MM.1S (cell line): ENCODE results near the gene YEATS2.
"Not testable (repeated sequence)": the region's sequence is repeated elsewhere in the genome, so short reads cannot be mapped to it uniquely, and the experiment has no call there.

Experiments used
- DNase-seq: peaks from one replicate; pipeline ENCODE4 v3.0.0-alpha.2; 2015
- H2AFZ ChIP-seq: fragments of 300-600 bp; sonication (generic); 2 replicates; pipeline ENCODE4 v1.6.0; 2016; ENCODE audit warnings: antibody characterized with exemption, low read length
- H3F3A ChIP-seq: fragments of 300-600 bp; sonication (generic); 2 replicates; pipeline ENCODE4 v1.6.1; 2016; ENCODE audit warnings: mild to moderate bottlenecking, antibody characterized with exemption, low read length, moderate library complexity, mixed read lengths; ENCODE audit not compliant: insufficient read depth
- H3K27ac ChIP-seq: fragments of 300-600 bp; sonication (generic); 2 replicates; pipeline ENCODE4 v1.5.1; 2016; ENCODE audit warnings: mild to moderate bottlenecking, low read length
- H3K27me3 ChIP-seq: fragments of 300-600 bp; sonication (generic); replicated peaks from 2 replicates; pipeline ENCODE4 v1.6.0; 2016; ENCODE audit warnings: low read length; ENCODE audit not compliant: insufficient read depth
- H3K36me3 ChIP-seq: fragments of 300-600 bp; sonication (generic); replicated peaks from 2 replicates; pipeline ENCODE4 v1.6.1; 2016; ENCODE audit warnings: mild to moderate bottlenecking, low read length, mixed read lengths; ENCODE audit not compliant: insufficient read depth
- H3K4me1 ChIP-seq: fragments of 300-600 bp; sonication (generic); 2 replicates; pipeline ENCODE4 v1.6.1; 2016; ENCODE audit warnings: low read length, mixed read lengths
- H3K4me2 ChIP-seq: fragments of 300-600 bp; sonication (generic); 2 replicates; pipeline ENCODE4 v1.6.0; 2016; ENCODE audit warnings: low read depth, low read length
- H3K4me3 ChIP-seq: fragments of 300-600 bp; sonication (generic); 2 replicates; pipeline ENCODE4 v1.5.1; 2016; ENCODE audit warnings: low read length, mixed read lengths
- H3K79me2 ChIP-seq: fragments of 300-600 bp; sonication (generic); 2 replicates; pipeline ENCODE4 v1.6.1; 2016; ENCODE audit warnings: mixed run types, low read length, mixed read lengths
- H3K9ac ChIP-seq: fragments of 300-600 bp; sonication (generic); 2 replicates; pipeline ENCODE4 v1.6.1; 2016; ENCODE audit warnings: low read length, mixed read lengths
- H3K9me2 ChIP-seq: fragments of 300-600 bp; sonication (generic); replicated peaks from 2 replicates; pipeline ENCODE4 v1.6.1; 2016; ENCODE audit warnings: mild to moderate bottlenecking, low read length, mixed read lengths; ENCODE audit not compliant: insufficient read depth
- H3K9me3 ChIP-seq: fragments of 300-600 bp; sonication (generic); replicated peaks from 2 replicates; pipeline ENCODE4 v1.6.1; 2016; ENCODE audit warnings: mild to moderate bottlenecking, low read length, mixed read lengths; ENCODE audit not compliant: insufficient read depth
- H4K20me1 ChIP-seq: fragments of 300-600 bp; sonication (generic); 2 replicates; pipeline ENCODE4 v1.6.1; 2016; ENCODE audit warnings: mild to moderate bottlenecking, low read length, moderate library complexity, mixed read lengths; ENCODE audit not compliant: insufficient read depth
- CTCF ChIP-seq: fragments of 300-600 bp; sonication (generic); IDR thresholded peaks from 2 replicates; pipeline ENCODE4 v1.5.1; 2016; ENCODE audit warnings: antibody characterized with exemption, low read length, mixed read lengths
- EZH2 ChIP-seq: fragments of 300-600 bp; sonication (generic); optimal IDR thresholded peaks from 2 replicates; pipeline ENCODE3; 2017; ENCODE audit warnings: low read depth, mild to moderate bottlenecking, antibody characterized with exemption, low read length, mixed read lengths
- EZH2phosphoT487 ChIP-seq: fragments of 300-600 bp; sonication (generic); IDR thresholded peaks from 2 replicates; pipeline ENCODE4 v1.6.1; 2018; ENCODE audit warnings: antibody characterized with exemption, low read length

The YEATS2 gene

GRCh38 chr3:183737116-183737515 is 39.5 kb downstream of the YEATS2 start:
- Histone ChIP-seq H4K20me1 (no peaks in the 10 kb centered on the region), H3K4me1 (no peaks in the 10 kb centered on the region), H3K27ac (no peak overlapping the region), H3K9me2 (no peaks in the 10 kb centered on the region), H3F3A (no peaks in the 10 kb centered on the region), H3K9ac (no peak overlapping the region), H3K4me2 (no peak overlapping the region), H3K79me2 (peaks cover 11% of the 10 kb centered on the region), H2AFZ (no peak overlapping the region), H3K4me3 (no peak overlapping the region), H3K36me3 (peaks cover 18% of the 10 kb centered on the region; the same call in 1 of the 2 replicates), H3K9me3 (no peaks in the 10 kb centered on the region), H3K27me3 (no peaks in the 10 kb centered on the region)
- no peak for DNase-seq
- TF ChIP-seq EZH2phosphoT487, result no peak

GRCh38 chr3:183740154-183740553 is 42.6 kb downstream of the YEATS2 start:
- peaks cover 10% of the 10 kb centered on the region for H3K36me3 ChIP-seq
- not testable (repeated sequence) for H3K27me3 ChIP-seq, H3K9ac ChIP-seq, H3K9me3 ChIP-seq, H3K27ac ChIP-seq, H3K4me2 ChIP-seq, H3K4me3 ChIP-seq, H3K9me2 ChIP-seq, DNase-seq, H3K4me1 ChIP-seq, H4K20me1 ChIP-seq, H3F3A ChIP-seq, H3K79me2 ChIP-seq, H2AFZ ChIP-seq

- TF ChIP-seq EZH2phosphoT487, result no peak
- TF ChIP-seq EZH2, result no peak
- TF ChIP-seq CTCF, result no peak
- Histone ChIP-seq H2AFZ (no peak overlapping the region), H4K20me1 (no peaks in the 10 kb centered on the region), H3K79me2 (0 out of 2 replicates have a peak, but pooled peaks cover 3% of the 10 kb centered on the region), H3F3A (no peaks in the 10 kb centered on the region), H3K9ac (no peak overlapping the region), H3K4me3 (no peak overlapping the region), H3K9me2 (no peaks in the 10 kb centered on the region), H3K4me1 (no peaks in the 10 kb centered on the region), H3K36me3 (peaks cover 4% of the 10 kb centered on the region; the same call in 1 of the 2 replicates), H3K4me2 (no peak overlapping the region), H3K9me3 (no peaks in the 10 kb centered on the region), H3K27me3 (no peaks in the 10 kb centered on the region), H3K27ac (no peak overlapping the region)
- DNase-seq, result no peak
Observed at GRCh38 chr3:183743231-183743630, 45.6 kb downstream of the YEATS2 start.

- no peaks in the 10 kb centered on the region for H3K9me2 ChIP-seq
- H3F3A ChIP-seq, result no peaks in the 10 kb centered on the region
- DNase-seq, result no peak
- no peaks in the 10 kb centered on the region for H3K4me1 ChIP-seq
- no peaks in the 10 kb centered on the region for H3K27me3 ChIP-seq
- no peak overlapping the region for H3K9ac ChIP-seq
- H3K9me3 ChIP-seq, result no peaks in the 10 kb centered on the region
- H4K20me1 ChIP-seq, result no peaks in the 10 kb centered on the region
- no peak overlapping the region for H3K4me2 ChIP-seq
- 0 out of 2 replicates have a peak, but pooled peaks cover 6% of the 10 kb centered on the region for H3K79me2 ChIP-seq
- TF ChIP-seq EZH2phosphoT487 (no peak), CTCF (no peak), EZH2 (no peak)
- no peak overlapping the region for H2AFZ ChIP-seq
- H3K27ac ChIP-seq, result no peak overlapping the region
- peaks cover 4% of the 10 kb centered on the region; the same call in 1 of the 2 replicates for H3K36me3 ChIP-seq
- no peak overlapping the region for H3K4me3 ChIP-seq
Observed at GRCh38 chr3:183745300-183746098, 47.9 kb downstream of the YEATS2 start.
